ENCODE results near the gene POLR2J2. TPM values are rescaled to one million over a fixed set of nuclear protein-coding genes. Genes with fewer than 3 reads are reported as not detected.
"Not testable (repeated sequence)": the region's sequence is repeated elsewhere in the genome, so short reads cannot be mapped to it uniquely, and the experiment has no call there.

Gene POLR2J2
- total and polyA plus RNA-seq, 12 donors = 0.43 to 8.6 (median 3.3) TPM

- intact Hi-C loops (cut with DNase I); H3K4me1 ChIP-seq; DNase-seq; ATAC-seq; H3K4me3 ChIP-seq; H3K9me3 ChIP-seq; H3K27ac ChIP-seq; H3K36me3 ChIP-seq: not testable (repeated sequence)
- H3K27me3 ChIP-seq = peaks cover 0 to 15% (median 0%) of the 10 kb centered on the region in 7 donors
- WGBS, 2 donors = 55 to 63% methylated on average over 1 of the region's 2 CpGs
These were observed 24.5 kb upstream of the POLR2J2 start for GRCh38 chr7:102696009-102696408.

- H3K9me3 ChIP-seq; H3K27ac ChIP-seq; ATAC-seq; H3K4me1 ChIP-seq; H3K36me3 ChIP-seq; H3K4me3 ChIP-seq; intact Hi-C loops (cut with DNase I); DNase-seq: not testable (repeated sequence)
- 50 to 51% methylated on average over 1 of the region's 3 CpGs for WGBS, 2 donors
- H3K27me3 ChIP-seq = peaks cover 0 to 10% (median 0%) of the 10 kb centered on the region in 7 donors
These were observed 23.6 kb upstream of the POLR2J2 start for GRCh38 chr7:102695033-102695552.

- H3K4me1 ChIP-seq; H3K36me3 ChIP-seq; H3K9me3 ChIP-seq; H3K27ac ChIP-seq; DNase-seq; ATAC-seq; intact Hi-C loops (cut with DNase I); H3K4me3 ChIP-seq: not testable (repeated sequence)
- peaks cover 0 to 10% (median 0%) of the 10 kb centered on the region in 7 donors for H3K27me3 ChIP-seq
- WGBS, 2 donors = 63 to 64% methylated on average over 2 of the region's 2 CpGs
These were observed 22.5 kb upstream of the POLR2J2 start for GRCh38 chr7:102694008-102694407.

GRCh38 chr7:102690602-102691001, 19.1 kb upstream of the POLR2J2 start:
- H3K36me3 ChIP-seq; H3K4me1 ChIP-seq; H3K9me3 ChIP-seq; intact Hi-C loops (cut with DNase I); H3K4me3 ChIP-seq; ATAC-seq; H3K27ac ChIP-seq; DNase-seq: not testable (repeated sequence)
- H3K27me3 ChIP-seq = peaks cover 0 to 10% (median 0%) of the 10 kb centered on the region in 7 donors
- 88 to 90% methylated on average over 4 of the region's 6 CpGs for WGBS, 2 donors

GRCh38 chr7:102689436-102690282, 18.2 kb upstream of the POLR2J2 start:
- intact Hi-C loops (cut with DNase I); H3K36me3 ChIP-seq; H3K4me1 ChIP-seq; H3K27ac ChIP-seq; H3K9me3 ChIP-seq; DNase-seq: not testable (repeated sequence)
- WGBS, 2 donors = 56% methylated on average over 14 of the region's 74 CpGs; no CpG with 5 or more reads in 1 of the 2 donors
- peak in 7 of 8 donors; percentile 13 to 59 (median 44) for ATAC-seq
- Histone ChIP-seq H3K27me3 (peaks cover 0 to 10% (median 0%) of the 10 kb centered on the region in 7 donors), H3K4me3 (peak overlapping the region in 1 of 10 donors; percentile 28)

GRCh38 chr7:102688299-102689036, 17.0 kb upstream of the POLR2J2 start:
- H3K4me1 ChIP-seq; DNase-seq; H3K27ac ChIP-seq; H3K4me3 ChIP-seq; H3K36me3 ChIP-seq; intact Hi-C loops (cut with DNase I); H3K9me3 ChIP-seq: not testable (repeated sequence)
- peaks cover 0 to 10% (median 0%) of the 10 kb centered on the region in 7 donors for H3K27me3 ChIP-seq
- no CpG with 5 or more reads among the region's 37 CpGs for WGBS, 2 donors
- ATAC-seq = peak; percentile 86 to 95 (median 91)

GRCh38 chr7:102682560-102682959, 11.1 kb upstream of the POLR2J2 start:
- DNase-seq; H3K27ac ChIP-seq; H3K36me3 ChIP-seq; intact Hi-C loops (cut with DNase I); H3K9me3 ChIP-seq; H3K27me3 ChIP-seq; H3K4me3 ChIP-seq; ATAC-seq; H3K4me1 ChIP-seq: not testable (repeated sequence)
- no CpG with 5 or more reads among the region's 5 CpGs for WGBS, 2 donors

- intact Hi-C loops (cut with DNase I); H3K27ac ChIP-seq; H3K4me3 ChIP-seq; H3K4me1 ChIP-seq; H3K36me3 ChIP-seq; H3K27me3 ChIP-seq; DNase-seq; H3K9me3 ChIP-seq: not testable (repeated sequence)
- peak in 5 of 8 donors; percentile 19 to 30 (median 20) for ATAC-seq
- WGBS, 2 donors = no CpG with 5 or more reads among the region's 5 CpGs
These were observed 9.3 kb upstream of the POLR2J2 start for GRCh38 chr7:102680780-102681179.

- H3K9me3 ChIP-seq; intact Hi-C loops (cut with DNase I); H3K27ac ChIP-seq; H3K36me3 ChIP-seq; ATAC-seq; H3K4me1 ChIP-seq; H3K27me3 ChIP-seq; H3K4me3 ChIP-seq; DNase-seq: not testable (repeated sequence)
- WGBS, 2 donors = 83 to 100% methylated on average over 1 of the region's 2 CpGs
These were observed 4.1 kb upstream of the POLR2J2 start for GRCh38 chr7:102675545-102675944.

GRCh38 chr7:102673447-102674067, 2.1 kb upstream of the POLR2J2 start:
- no CpG with 5 or more reads among the region's 9 CpGs for WGBS, 2 donors
- H3K27me3 ChIP-seq; H3K4me1 ChIP-seq; DNase-seq; H3K36me3 ChIP-seq; H3K27ac ChIP-seq; H3K9me3 ChIP-seq; H3K4me3 ChIP-seq; ATAC-seq; intact Hi-C loops (cut with DNase I): not testable (repeated sequence)

Measured in heart right ventricle (tissue), 16 donors.